Measurements from ENCODE around the gene SUN3.

- no peak for TF ChIP-seq POLR2A (IDR thresholded peaks at IDR 0.05)
- TF ChIP-seq, protein P1, sequence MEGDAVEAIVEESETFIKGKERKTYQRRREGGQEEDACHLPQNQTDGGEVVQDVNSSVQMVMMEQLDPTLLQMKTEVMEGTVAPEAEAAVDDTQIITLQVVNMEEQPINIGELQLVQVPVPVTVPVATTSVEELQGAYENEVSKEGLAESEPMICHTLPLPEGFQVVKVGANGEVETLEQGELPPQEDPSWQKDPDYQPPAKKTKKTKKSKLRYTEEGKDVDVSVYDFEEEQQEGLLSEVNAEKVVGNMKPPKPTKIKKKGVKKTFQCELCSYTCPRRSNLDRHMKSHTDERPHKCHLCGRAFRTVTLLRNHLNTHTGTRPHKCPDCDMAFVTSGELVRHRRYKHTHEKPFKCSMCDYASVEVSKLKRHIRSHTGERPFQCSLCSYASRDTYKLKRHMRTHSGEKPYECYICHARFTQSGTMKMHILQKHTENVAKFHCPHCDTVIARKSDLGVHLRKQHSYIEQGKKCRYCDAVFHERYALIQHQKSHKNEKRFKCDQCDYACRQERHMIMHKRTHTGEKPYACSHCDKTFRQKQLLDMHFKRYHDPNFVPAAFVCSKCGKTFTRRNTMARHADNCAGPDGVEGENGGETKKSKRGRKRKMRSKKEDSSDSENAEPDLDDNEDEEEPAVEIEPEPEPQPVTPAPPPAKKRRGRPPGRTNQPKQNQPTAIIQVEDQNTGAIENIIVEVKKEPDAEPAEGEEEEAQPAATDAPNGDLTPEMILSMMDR (IDR thresholded peaks at IDR 0.05) = peak; percentile 22 to 74 (median 62)
Measured at GRCh38 chr7:47945261-47946015, 83.5 kb downstream of the SUN3 start.
